MCF 10A (cell line): ENCODE results near the gene RGCC. TPM values are rescaled to one million over a fixed set of nuclear protein-coding genes. Genes with fewer than 3 reads are reported as not detected.

Source experiments
- BruUV-seq: library from RNA; stranded (reverse); fragments of 400-500 nt; replicated peaks from 2 replicates; lab custom pipeline; 2021; lab: Mats Ljungman, UMichigan
- CTCF ChIA-PET: fragments of 300-600 bp; sonication (Branson Sonifier 250); formaldehyde crosslinking; extraction: SDS; loops from one replicate; lab custom pipeline; 2021; ENCODE audit warnings: antibody characterized with exemption, inconsistent platforms; lab: Yijun Ruan, JAX
- POLR2A ChIA-PET: fragments of 300-600, 350-650 bp; sonication (Branson Sonifier 250); formaldehyde crosslinking; extraction: SDS; loops from one replicate; lab custom pipeline; 2020; ENCODE audit warnings: antibody characterized with exemption, inconsistent platforms; lab: Yijun Ruan, JAX
- DNase-seq: peaks from one replicate; pipeline ENCODE4 v3.0.0-alpha.2; 2018; ENCODE audit not compliant: unreplicated experiment
- H3K27ac Mint-ChIP-seq: one replicate; pipeline ENCODE4 v1.8.0; 2022; ENCODE audit warnings: mild to moderate bottlenecking, low read depth, mixed read lengths; ENCODE audit not compliant: unreplicated experiment
- H3K27me3 Mint-ChIP-seq: one replicate; pipeline ENCODE4 v1.8.0; 2022; ENCODE audit warnings: mixed read lengths; ENCODE audit not compliant: insufficient read depth, unreplicated experiment
- H3K36me3 Mint-ChIP-seq: one replicate; pipeline ENCODE4 v1.8.0; 2022; ENCODE audit warnings: mild to moderate bottlenecking, moderate library complexity, mixed read lengths; ENCODE audit not compliant: insufficient read depth, unreplicated experiment
- H3K4me1 Mint-ChIP-seq: one replicate; pipeline ENCODE4 v1.8.0; 2022; ENCODE audit warnings: mixed read lengths; ENCODE audit not compliant: insufficient read depth, unreplicated experiment
- H3K4me3 Mint-ChIP-seq: one replicate; pipeline ENCODE4 v1.8.0; 2022; ENCODE audit warnings: mild to moderate bottlenecking, moderate library complexity, mixed read lengths; ENCODE audit not compliant: unreplicated experiment
- H3K9me3 Mint-ChIP-seq: one replicate; pipeline ENCODE4 v1.8.0; 2022; ENCODE audit warnings: mixed read lengths; ENCODE audit not compliant: unreplicated experiment
- CTCF ChIP-seq: fragments of 200-600 bp; IDR thresholded peaks from one replicate; pipeline ENCODE4 v1.8.0; 2022; ENCODE audit warnings: antibody characterized with exemption, mild to moderate bottlenecking; ENCODE audit not compliant: unreplicated experiment
- intact Hi-C: fragments of 100-400 bp; cut with micrococcal nuclease; formaldehyde crosslinking; loops from 2 replicates; pipeline ENCODE4 v1.14.1; 2022
- total RNA-seq: library from RNA; stranded (reverse); gene quantifications from 2 replicates; pipeline ENCODE4 v1.2.3, GENCODE V29; 2022

Gene RGCC
- total RNA-seq, 1 experiment from 2014 or later, result 3.7 TPM

DNA sequence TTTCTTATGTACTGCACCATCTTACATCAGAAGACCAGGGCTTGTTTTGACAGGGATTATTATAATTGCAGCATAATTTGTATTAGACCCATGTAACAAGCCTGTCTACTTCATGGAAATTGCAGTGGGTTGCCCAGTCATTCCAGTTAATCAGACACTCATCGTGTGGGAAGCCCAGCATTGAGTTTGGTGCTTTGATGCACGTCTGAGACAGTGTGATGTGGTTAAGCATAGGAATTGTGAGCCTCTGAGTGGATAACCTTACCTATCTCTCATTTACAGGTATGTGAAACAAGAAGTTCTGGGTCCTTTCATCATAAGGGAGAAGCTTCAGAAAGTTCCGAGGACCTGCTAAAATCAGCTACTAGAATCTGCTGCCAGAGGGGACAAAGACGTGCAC, 12.8 kb downstream of the RGCC start:
- Mint-ChIP-seq H3K27me3 (no peaks in the 10 kb centered on the region), H3K27ac (no peak overlapping the region), H3K4me3 (no peak overlapping the region), H3K9me3 (no peaks in the 10 kb centered on the region), H3K4me1 (peaks cover 12% of the 10 kb centered on the region), H3K36me3 (peaks cover 29% of the 10 kb centered on the region)
- ChIA-PET POLR2A (no interaction called here), CTCF (interaction anchor here (1.3 to 2.4 kb wide), 2 partner anchors 10 to 38 kb away, joined by 3 to 10 read pairs; no protein-coding TSS in a partner anchor)
- no peak for TF ChIP-seq CTCF
- no TSS peak for BruUV-seq
- intact Hi-C loops, result no loop called here
- no peak for DNase-seq

- no peaks in the 10 kb centered on the region for H3K27me3 Mint-ChIP-seq
- intact Hi-C loops, result no loop called here
- POLR2A ChIA-PET, result interaction anchor here (0.5 kb wide), 1 partner anchor 152 kb away, joined by 3 read pairs; no protein-coding TSS in a partner anchor
- no TSS peak for BruUV-seq
- H3K4me3 Mint-ChIP-seq, result no peak overlapping the region
- no peak for TF ChIP-seq CTCF
- H3K9me3 Mint-ChIP-seq, result no peaks in the 10 kb centered on the region
- DNase-seq, result no peak
- no peak overlapping the region for H3K27ac Mint-ChIP-seq
- CTCF ChIA-PET, result interaction anchor here (2.4 kb wide), 1 partner anchor 12 kb away, joined by 10 read pairs; no protein-coding TSS in a partner anchor
- H3K36me3 Mint-ChIP-seq, result peaks cover 29% of the 10 kb centered on the region
- H3K4me1 Mint-ChIP-seq, result peaks cover 3% of the 10 kb centered on the region
Observed at GRCh38 chr13:41471785-41472184, 14.4 kb downstream of the RGCC start.

- no peaks in the 10 kb centered on the region for H3K27me3 Mint-ChIP-seq
- POLR2A ChIA-PET, result no interaction called here
- CTCF ChIA-PET, result no interaction called here
Observed at GRCh38 chr13:41487222-41487621, 29.9 kb downstream of the RGCC start.

GRCh38 chr13:41488124-41488523, 30.8 kb downstream of the RGCC start:
- peaks cover 6% of the 10 kb centered on the region for H3K9me3 Mint-ChIP-seq
- H3K27ac Mint-ChIP-seq, result no peak overlapping the region
- DNase-seq, result no peak
- no TSS peak for BruUV-seq
- H3K4me1 Mint-ChIP-seq, result peaks cover 7% of the 10 kb centered on the region
- no peaks in the 10 kb centered on the region for H3K36me3 Mint-ChIP-seq
- H3K4me3 Mint-ChIP-seq, result no peak overlapping the region
- intact Hi-C loops, result no loop called here
- ChIA-PET CTCF (interaction anchor here (0.6 kb wide), 1 partner anchor 41 kb away, joined by 3 read pairs; no protein-coding TSS in a partner anchor), POLR2A (no interaction called here)
- no peaks in the 10 kb centered on the region for H3K27me3 Mint-ChIP-seq
- TF ChIP-seq CTCF, result no peak

More at GRCh38 chr13:41487222-41487621, 29.9 kb downstream of the RGCC start:
- no peak overlapping the region for H3K4me3 Mint-ChIP-seq
- DNase-seq, result no peak
- no peaks in the 10 kb centered on the region for H3K36me3 Mint-ChIP-seq
- H3K9me3 Mint-ChIP-seq, result peaks cover 8% of the 10 kb centered on the region
- BruUV-seq, result no TSS peak
- TF ChIP-seq CTCF, result no peak
- H3K27ac Mint-ChIP-seq, result no peak overlapping the region
- H3K4me1 Mint-ChIP-seq, result peaks cover 5% of the 10 kb centered on the region
- intact Hi-C loops, result no loop called here
